Transverse colon (tissue), 4 donors: ENCODE results near the gene TWSG1. TPM values are rescaled to one million over a fixed set of nuclear protein-coding genes. Genes with fewer than 3 reads are reported as not detected.

Experiments
- DNase-seq: peaks from one replicate; pipeline ENCODE4 v3.0.0-alpha.2; 2019
- H3K27ac ChIP-seq, 4 donors: fragments of 200-600 bp; sonication (generic); 2 replicates each; pipeline ENCODE4 v1.5.1; 2016 to 2018; ENCODE audit warnings: inconsistent platforms in 4 of 4
- H3K27me3 ChIP-seq: fragments of 200-600 bp; sonication (generic); 2 replicates; pipeline ENCODE4 v1.5.1; 2017; ENCODE audit warnings: inconsistent platforms
- H3K36me3 ChIP-seq, 4 donors: fragments of 200-600 bp; sonication (generic); 2 replicates each; pipeline ENCODE4 v1.5.1; 2017 to 2019; ENCODE audit warnings: inconsistent platforms in 4 of 4
- H3K4me1 ChIP-seq, 4 donors: fragments of 200-600 bp; sonication (generic); 2 replicates each; pipeline ENCODE4 v1.5.1; 2017 to 2020; ENCODE audit warnings: inconsistent platforms in 4 of 4
- H3K4me3 ChIP-seq, 4 donors: fragments of 200-600 bp; sonication (generic); 1 replicate in 1 of 4; 2 replicates in 3 of 4; pipeline versions ENCODE4 v1.5.1 to v1.6.1; 2017 to 2019; ENCODE audit warnings: inconsistent platforms in 4 of 4
- H3K9me3 ChIP-seq, 2 donors: fragments of 200-600 bp; sonication (generic); 2 replicates each; pipeline ENCODE4 v1.5.1; 2017 to 2019; ENCODE audit warnings: inconsistent platforms in 2 of 2
- CTCF ChIP-seq, 5 experiments: fragments of 200-600 bp in 3 of 5; fragments of 450-650 bp in 2 of 5; sonication (generic) in 3 of 5; IDR thresholded peaks; 1 replicate in 2 of 5; 2 replicates in 3 of 5; pipeline ENCODE4 v1.5.1; 2016 to 2017; ENCODE audit warnings: antibody characterized with exemption in 5 of 5, inconsistent platforms in 3 of 5, mild to moderate bottlenecking in 2 of 5, moderate library complexity in 1 of 5
- EP300 ChIP-seq: sonication (generic); formaldehyde crosslinking; IDR thresholded peaks from one replicate; pipeline ENCODE4 v1.6.1; 2017; ENCODE audit warnings: antibody characterized with exemption, low read depth
- POLR2A ChIP-seq: fragments of 450-650 bp; IDR thresholded peaks from one replicate; pipeline ENCODE4 v1.6.1; 2016; ENCODE audit warnings: antibody characterized with exemption, mild to moderate bottlenecking, moderate library complexity
- POLR2AphosphoS5 ChIP-seq, 3 donors: sonication (generic); formaldehyde crosslinking; IDR thresholded peaks; one replicate each; pipeline ENCODE4 v1.6.1; 2016; ENCODE audit warnings: antibody characterized with exemption in 3 of 3
- WGBS, 2 donors: methylation state at CpG; one replicate each; pipeline ENCODE4 v1.1.5; 2018; ENCODE audit warnings: low coverage in 1 of 2; 5-methylcytosine and 5-hydroxymethylcytosine counted together
- in situ Hi-C, 4 donors: fragments of 200-750 bp; cut with MboI; loops; one replicate each; pipeline versions ENCODE4 v1.15.0 to v1.15.1; 2017; ENCODE audit warnings: low sequenced_read_pairs in 3 of 4, low pct_ligation_motif_present in 1 of 4, low pct_unique_long_range_greater_than_20kb in 1 of 4
- intact Hi-C: fragments of 100-400 bp; cut with DNase I; formaldehyde crosslinking; loops from one replicate; pipeline ENCODE4 v1.15.1; 2023; ENCODE audit warnings: low total_unique reads
- total RNA-seq, 4 donors: library from RNA; depleted of rRNA; stranded (reverse); fragments of >200 nt; gene quantifications; one replicate each; pipeline ENCODE4 v1.1.0, GENCODE V29; 2016

TWSG1 gene
- total RNA-seq, 4 donors from 2014 or later = 5.6 to 29.5 (median 26.5) TPM

- Histone ChIP-seq H3K9me3 (no peaks in the 10 kb centered on the region), H3K4me1 (no peaks in the 10 kb centered on the region), H3K27ac (no peak overlapping the region), H3K27me3 (no peaks in the 10 kb centered on the region), H3K4me3 (no peak overlapping the region), H3K36me3 (no peaks in the 10 kb centered on the region)
- intact Hi-C loops = no loop called here
- DNase-seq = no peak
- in situ Hi-C loops = no loop called here
- WGBS, 2 donors = 93 to 97% methylated on average over 3 to 4 of the region's 4 CpGs
- TF ChIP-seq EP300 = no peak
These were observed 103.1 kb downstream of the TWSG1 start for GRCh38 chr18:9437672-9438071.

GRCh38 chr18:9441061-9441460 is 106.5 kb downstream of the TWSG1 start:
- H3K27ac ChIP-seq = no peak overlapping the region
- in situ Hi-C loops = no loop called here
- intact Hi-C loops = no loop called here
- no peaks in the 10 kb centered on the region for H3K4me1 ChIP-seq
- H3K27me3 ChIP-seq = no peaks in the 10 kb centered on the region
- no peaks in the 10 kb centered on the region for H3K9me3 ChIP-seq
- no peaks in the 10 kb centered on the region for H3K36me3 ChIP-seq
- no peak overlapping the region for H3K4me3 ChIP-seq
- no peak for TF ChIP-seq CTCF (IDR thresholded peaks at IDR 0.05)
- 83 to 87% methylated on average over 3 of the region's 3 CpGs for WGBS, 2 donors
- no peak for DNase-seq

GRCh38 chr18:9444549-9444948 is 110.0 kb downstream of the TWSG1 start:
- Histone ChIP-seq H3K4me3 (no peak overlapping the region), H3K9me3 (no peaks in the 10 kb centered on the region), H3K36me3 (no peaks in the 10 kb centered on the region), H3K27me3 (no peaks in the 10 kb centered on the region), H3K4me1 (no peaks in the 10 kb centered on the region), H3K27ac (no peak overlapping the region)
- intact Hi-C loops (no loop called here), in situ Hi-C loops (no loop called here)
- TF ChIP-seq POLR2A (no peak), POLR2AphosphoS5 (IDR thresholded peaks at IDR 0.05) (no peak), CTCF (IDR thresholded peaks at IDR 0.05) (no peak), EP300 (no peak)
- WGBS, 2 donors = 89 to 97% methylated on average over 3 of the region's 3 CpGs
- DNase-seq = no peak

GRCh38 chr18:9446839-9447238 is 112.3 kb downstream of the TWSG1 start:
- H3K4me3 ChIP-seq = no peak overlapping the region
- intact Hi-C loops = no loop called here
- in situ Hi-C loops = no loop called here
- no peak overlapping the region for H3K27ac ChIP-seq
- no peaks in the 10 kb centered on the region for H3K27me3 ChIP-seq
- no peaks in the 10 kb centered on the region for H3K9me3 ChIP-seq
- TF ChIP-seq EP300 (no peak), POLR2A (no peak), POLR2AphosphoS5 (IDR thresholded peaks at IDR 0.05) (no peak), CTCF (IDR thresholded peaks at IDR 0.05) (no peak)
- no peak for DNase-seq
- no peaks in the 10 kb centered on the region for H3K36me3 ChIP-seq
- 75 to 90% methylated on average over 5 of the region's 5 CpGs for WGBS, 2 donors
- no peaks in the 10 kb centered on the region for H3K4me1 ChIP-seq

GRCh38 chr18:9447334-9447733 is 112.8 kb downstream of the TWSG1 start:
- TF ChIP-seq POLR2AphosphoS5 (IDR thresholded peaks at IDR 0.05) = no peak
- TF ChIP-seq EP300 = no peak
- no peak for TF ChIP-seq POLR2A
- TF ChIP-seq CTCF (IDR thresholded peaks at IDR 0.05) = no peak
- in situ Hi-C loops = no loop called here
- intact Hi-C loops = no loop called here

More at GRCh38 chr18:9447334-9447733, 112.8 kb downstream of the TWSG1 start:
- no peak overlapping the region for H3K27ac ChIP-seq
- no peaks in the 10 kb centered on the region for H3K9me3 ChIP-seq
- H3K36me3 ChIP-seq = no peaks in the 10 kb centered on the region
- H3K4me1 ChIP-seq = no peaks in the 10 kb centered on the region
- WGBS, 2 donors = 95 to 100% methylated on average over 2 to 7 of the region's 7 CpGs
- H3K4me3 ChIP-seq = no peak overlapping the region
- no peaks in the 10 kb centered on the region for H3K27me3 ChIP-seq
- no peak for DNase-seq
